Ascending aorta (tissue), 2 donors: ENCODE results near the gene CCDC188. TPM values are rescaled to one million over a fixed set of nuclear protein-coding genes. Genes with fewer than 3 reads are reported as not detected.

Experiments used
- DNase-seq, 2 donors: peaks; one replicate each; pipeline ENCODE4 v3.0.0-alpha.2; 2019; ENCODE audit warnings: low spot score in 2 of 2
- H3K27ac ChIP-seq, 2 donors: fragments of 200-600 bp; sonication (generic); one replicate each; pipeline ENCODE4 v1.5.1; 2016 to 2017; ENCODE audit warnings: mild to moderate bottlenecking in 1 of 2
- H3K27me3 ChIP-seq: fragments of 200-600 bp; sonication (generic); one replicate; pipeline ENCODE4 v1.5.1; 2017
- H3K36me3 ChIP-seq, 2 donors: fragments of 200-600 bp; sonication (generic); one replicate each; pipeline ENCODE4 v1.5.1; 2016
- H3K4me1 ChIP-seq, 2 donors: fragments of 200-600 bp; sonication (generic); one replicate each; pipeline ENCODE4 v1.5.1; 2016 to 2017; ENCODE audit warnings: mild to moderate bottlenecking in 1 of 2
- H3K4me3 ChIP-seq, 2 donors: fragments of 200-600 bp; sonication (generic); one replicate each; pipeline ENCODE4 v1.5.1; 2016 to 2017; ENCODE audit warnings: mild to moderate bottlenecking in 1 of 2
- H3K9me3 ChIP-seq, 2 donors: fragments of 200-600 bp; sonication (generic); one replicate each; pipeline ENCODE4 v1.5.1; 2016
- intact Hi-C: fragments of 100-400 bp; cut with DNase I; formaldehyde crosslinking; loops from one replicate; pipeline ENCODE4 v1.15.1; 2023
- total RNA-seq: library from RNA; depleted of rRNA; stranded (reverse); fragments of >200 nt; gene quantifications from one replicate; pipeline ENCODE4 v1.1.0, GENCODE V29; 2016
- TF ChIP-seq, protein P1 (sequence below), 3 experiments: fragments of 200-600 bp in 2 of 3; fragments of 450-650 bp in 1 of 3; sonication (generic) in 2 of 3; IDR thresholded peaks; one replicate each; pipeline ENCODE4 v1.5.1; 2016 to 2019; ENCODE audit warnings: antibody characterized with exemption in 3 of 3, mild to moderate bottlenecking in 1 of 3, moderate library complexity in 1 of 3

The CCDC188 gene
- total RNA-seq, 1 donor from 2014 or later = not detected

DNA sequence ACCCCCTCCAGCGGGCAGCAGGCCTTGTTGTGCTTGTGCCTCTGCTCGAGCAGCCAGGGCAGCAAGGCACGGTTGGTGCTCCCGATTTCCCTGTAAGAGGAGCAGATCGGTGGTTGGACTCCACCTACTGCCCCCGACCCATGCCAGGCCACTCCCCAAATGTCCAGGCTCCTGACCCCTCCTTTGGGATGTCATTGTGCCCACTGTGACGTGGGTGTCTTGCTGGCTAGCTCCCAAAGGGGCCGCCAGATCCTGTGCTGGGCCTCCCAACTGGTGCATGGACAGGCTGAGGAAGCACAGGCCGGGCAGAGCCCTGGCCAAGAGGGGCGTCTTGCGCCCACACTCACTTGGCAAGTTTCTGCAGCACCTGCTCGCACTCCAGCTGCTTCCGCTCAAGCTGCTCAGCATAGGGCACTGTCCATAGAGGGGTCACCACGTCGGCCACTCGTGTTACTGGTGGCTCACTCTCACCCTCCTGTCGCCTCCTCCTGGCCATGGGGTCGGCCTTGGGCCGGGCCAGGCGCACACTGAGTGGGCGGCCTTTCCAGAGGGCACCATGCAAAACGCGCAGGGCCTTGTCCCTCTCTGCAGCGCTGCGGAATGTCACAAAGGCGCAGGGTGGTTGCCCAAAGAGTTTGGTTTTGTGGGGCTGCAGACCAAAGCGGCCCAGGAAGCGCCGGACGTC is 35.0 kb downstream of the CCDC188 start, which contains the start of gene RANBP1:
Gene RANBP1, plus strand, starts transcription at position 414 of the 685 bp plus-strand sequence. Its CDS starts 81 bp downstream, at position 495.
- intact Hi-C loops = loop anchor here (2.0 to 10.0 kb wide), 3 partner anchors 95 to 401 kb away; partner anchors contain the start of genes SEPTIN5 and TANGO2
- peaks cover 29 to 60% of the 10 kb centered on the region in 2 donors for H3K36me3 ChIP-seq
- TF ChIP-seq, protein P1, sequence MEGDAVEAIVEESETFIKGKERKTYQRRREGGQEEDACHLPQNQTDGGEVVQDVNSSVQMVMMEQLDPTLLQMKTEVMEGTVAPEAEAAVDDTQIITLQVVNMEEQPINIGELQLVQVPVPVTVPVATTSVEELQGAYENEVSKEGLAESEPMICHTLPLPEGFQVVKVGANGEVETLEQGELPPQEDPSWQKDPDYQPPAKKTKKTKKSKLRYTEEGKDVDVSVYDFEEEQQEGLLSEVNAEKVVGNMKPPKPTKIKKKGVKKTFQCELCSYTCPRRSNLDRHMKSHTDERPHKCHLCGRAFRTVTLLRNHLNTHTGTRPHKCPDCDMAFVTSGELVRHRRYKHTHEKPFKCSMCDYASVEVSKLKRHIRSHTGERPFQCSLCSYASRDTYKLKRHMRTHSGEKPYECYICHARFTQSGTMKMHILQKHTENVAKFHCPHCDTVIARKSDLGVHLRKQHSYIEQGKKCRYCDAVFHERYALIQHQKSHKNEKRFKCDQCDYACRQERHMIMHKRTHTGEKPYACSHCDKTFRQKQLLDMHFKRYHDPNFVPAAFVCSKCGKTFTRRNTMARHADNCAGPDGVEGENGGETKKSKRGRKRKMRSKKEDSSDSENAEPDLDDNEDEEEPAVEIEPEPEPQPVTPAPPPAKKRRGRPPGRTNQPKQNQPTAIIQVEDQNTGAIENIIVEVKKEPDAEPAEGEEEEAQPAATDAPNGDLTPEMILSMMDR (IDR thresholded peaks at IDR 0.05) = no peak

DNA sequence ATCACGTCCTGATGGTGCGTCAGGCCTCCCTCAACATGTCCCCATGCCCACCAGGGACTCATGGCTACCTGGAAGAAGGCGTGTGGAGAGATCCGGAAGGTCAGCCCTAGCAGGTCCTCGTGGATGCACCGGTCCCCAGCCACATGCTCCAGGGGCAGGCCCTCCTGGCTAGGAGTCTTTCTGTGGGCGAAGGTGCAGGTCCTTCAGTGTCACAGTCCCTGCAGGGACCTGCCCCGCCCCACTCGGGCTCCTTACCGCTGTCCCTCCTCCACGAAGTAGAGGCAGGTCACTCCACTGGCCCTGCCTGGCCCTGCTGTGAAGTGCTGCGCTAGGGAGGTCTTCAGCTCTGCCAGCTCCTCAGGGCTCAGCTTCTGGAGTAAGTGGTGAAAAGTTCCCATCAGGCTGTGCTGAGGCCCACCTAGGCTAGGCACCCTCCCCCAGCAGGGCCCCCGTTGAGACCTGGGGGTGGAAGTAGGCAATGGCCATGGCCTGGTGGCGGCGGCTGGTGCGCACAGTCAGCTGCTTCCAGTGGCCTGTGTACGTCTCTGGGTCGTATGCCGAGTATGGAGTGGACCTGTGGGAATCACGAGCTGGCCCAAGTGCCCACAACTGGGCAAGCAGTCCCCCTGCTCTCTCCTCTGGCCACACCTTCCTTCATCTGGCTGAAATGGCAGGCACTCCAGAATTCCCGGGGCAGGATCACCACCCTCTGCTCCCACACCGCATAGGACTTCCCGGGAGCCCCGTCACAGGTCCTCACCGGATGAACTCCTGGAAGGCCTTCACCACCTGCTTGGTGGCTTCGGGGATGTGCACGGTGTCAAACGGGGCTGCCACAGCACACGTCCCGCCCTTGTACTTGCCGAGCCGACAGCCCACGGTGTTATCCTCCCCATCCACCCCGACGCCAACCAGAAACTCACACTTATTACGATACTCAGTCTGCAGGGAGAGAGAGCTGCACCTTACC is 36.1 kb downstream of the CCDC188 start:
- Histone ChIP-seq H3K27ac (no peak overlapping the region), H3K4me1 (peaks cover 6 to 18% of the 10 kb centered on the region in 2 donors), H3K36me3 (peaks cover 30 to 60% of the 10 kb centered on the region in 2 donors), H3K4me3 (no peak overlapping the region), H3K9me3 (no peaks in the 10 kb centered on the region), H3K27me3 (no peaks in the 10 kb centered on the region)
- TF ChIP-seq, protein P1 (IDR thresholded peaks at IDR 0.05) = no peak
- intact Hi-C loops = loop anchor here (10.0 kb wide), 2 partner anchors 150 to 400 kb away; partner anchors contain the start of gene SEPTIN5
- no peak for DNase-seq

More for the DNA sequence above, 35.0 kb downstream of the CCDC188 start, which contains the start of gene RANBP1:
- Histone ChIP-seq H3K27me3 (no peaks in the 10 kb centered on the region), H3K4me1 (peaks cover 6 to 18% of the 10 kb centered on the region in 2 donors), H3K27ac (peak within 1 kb of the TSS; percentile 83 to 85), H3K9me3 (no peaks in the 10 kb centered on the region), H3K4me3 (peak within 1 kb of the TSS; percentile 68 to 85)
- DNase-seq = no peak

DNA sequence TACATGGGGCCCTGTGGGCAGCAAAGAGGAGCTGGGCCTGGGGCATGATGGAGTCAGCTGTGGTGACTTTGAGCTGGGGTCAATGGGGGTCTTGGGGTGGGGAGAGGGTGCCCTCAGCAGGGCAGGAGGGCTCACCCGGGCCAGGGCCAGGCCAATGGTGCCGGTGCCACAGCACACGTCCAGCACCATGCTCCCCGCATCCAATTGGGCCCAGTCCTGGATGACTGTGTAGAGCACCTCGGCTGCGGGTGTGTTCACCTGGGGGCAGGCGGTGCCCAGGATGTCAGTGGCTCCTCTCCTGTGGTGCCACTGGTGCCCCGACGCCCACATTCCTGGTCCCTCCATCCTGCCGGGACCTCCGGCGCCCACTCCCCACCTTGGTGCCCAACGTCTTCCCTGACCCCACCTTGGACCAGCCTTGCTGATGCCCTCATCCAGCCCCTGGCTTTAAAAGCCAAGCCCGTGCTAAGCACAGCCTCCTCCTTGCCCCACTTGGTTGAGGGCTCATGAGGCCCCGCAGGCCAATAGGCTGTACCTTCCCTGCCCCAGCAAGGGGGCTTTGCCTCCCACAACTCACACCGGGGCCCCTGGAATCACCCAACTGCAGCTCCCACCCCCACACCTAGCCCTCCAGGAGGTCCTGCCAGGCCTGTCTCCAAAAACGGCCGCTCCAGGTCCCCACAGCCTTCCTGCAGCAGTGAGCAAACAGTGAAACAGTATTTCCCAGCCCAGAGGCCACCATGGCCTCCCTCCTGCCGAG is 37.1 kb downstream of the CCDC188 start:
- H3K36me3 ChIP-seq = peaks cover 39 to 64% of the 10 kb centered on the region in 2 donors
- H3K27me3 ChIP-seq = no peaks in the 10 kb centered on the region
- H3K9me3 ChIP-seq = no peaks in the 10 kb centered on the region
- H3K27ac ChIP-seq = no peak overlapping the region
- H3K4me1 ChIP-seq = peaks cover 6 to 16% of the 10 kb centered on the region in 2 donors
- no peak overlapping the region for H3K4me3 ChIP-seq
- no peak for DNase-seq
- intact Hi-C loops = loop anchor here (10.0 kb wide), 2 partner anchors 149 to 399 kb away; partner anchors contain the start of gene SEPTIN5
- TF ChIP-seq, protein P1 (IDR thresholded peaks at IDR 0.05) = no peak

DNA sequence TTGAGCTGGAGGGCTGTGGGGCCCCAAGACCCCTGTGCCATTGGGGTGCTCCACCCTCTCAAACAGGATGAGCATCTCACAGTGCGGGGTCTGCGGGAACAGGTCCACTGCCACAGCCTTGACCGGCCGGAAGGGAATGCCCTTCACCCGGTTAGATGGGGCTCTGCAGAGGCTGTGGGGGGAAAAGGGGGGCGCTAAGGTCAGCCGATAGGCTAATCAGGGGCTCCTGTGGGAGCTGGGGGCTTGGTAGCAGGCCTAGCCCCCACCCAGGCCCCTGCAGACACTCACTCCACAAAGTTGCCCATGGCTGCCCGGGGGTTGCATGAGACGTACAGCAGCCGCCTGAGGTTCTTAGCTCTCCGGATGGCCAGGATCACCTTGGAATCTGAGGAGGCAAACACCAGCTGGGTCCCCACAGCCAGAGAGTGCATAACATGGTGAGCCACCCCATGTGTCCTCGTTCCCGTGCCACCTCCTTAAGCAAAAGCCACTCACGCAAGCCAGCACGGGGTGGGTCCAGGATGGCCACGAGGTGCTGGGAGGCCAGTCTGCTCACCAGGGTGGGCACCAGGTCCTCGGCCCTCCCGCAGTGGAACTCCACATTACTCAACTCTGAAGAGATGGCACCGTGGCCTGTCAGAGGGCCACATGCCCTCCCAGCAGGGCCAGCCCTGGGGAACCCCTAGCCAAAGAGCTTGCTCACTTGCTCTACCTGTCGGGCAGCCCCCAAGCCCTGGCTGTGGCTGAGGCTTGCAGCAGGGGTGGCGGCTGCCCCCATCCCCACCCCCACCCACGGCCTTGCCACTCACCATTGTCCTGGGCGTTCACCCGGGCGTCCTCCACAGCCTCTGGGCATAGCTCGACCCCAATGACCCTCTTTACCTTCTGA is 38.0 kb downstream of the CCDC188 start:
- TF ChIP-seq, protein P1 (IDR thresholded peaks at IDR 0.05) = no peak
- Histone ChIP-seq H3K36me3 (peaks cover 47 to 73% of the 10 kb centered on the region in 2 donors), H3K4me3 (no peak overlapping the region), H3K4me1 (peaks cover 6 to 9% of the 10 kb centered on the region in 2 donors), H3K27me3 (no peaks in the 10 kb centered on the region), H3K27ac (no peak overlapping the region), H3K9me3 (no peaks in the 10 kb centered on the region)
- no peak for DNase-seq
- intact Hi-C loops = loop anchor here (10.0 kb wide), 2 partner anchors 148 to 398 kb away; partner anchors contain the start of gene SEPTIN5
